Fibroblast of pulmonary artery (primary cell): ENCODE results near the gene ARHGDIA.

Source experiments
- DNase-seq: peaks from one replicate; pipeline ENCODE4 v3.0.0-alpha.2; 2010; ENCODE audit warnings: low read depth
- H3K4me3 ChIP-seq: replicated peaks from 2 replicates; pipeline ENCODE4 v1.5.1; 2011; ENCODE audit warnings: low read depth, mild to moderate bottlenecking, control low read depth, low read length, moderate library complexity
- TF ChIP-seq, protein P1 (sequence below): IDR thresholded peaks from 2 replicates; pipeline ENCODE4 v1.5.1; 2011; ENCODE audit warnings: mild to moderate bottlenecking, control low read depth, low read length, inconsistent platforms; ENCODE audit errors: missing control alignments

The ARHGDIA gene

DNA sequence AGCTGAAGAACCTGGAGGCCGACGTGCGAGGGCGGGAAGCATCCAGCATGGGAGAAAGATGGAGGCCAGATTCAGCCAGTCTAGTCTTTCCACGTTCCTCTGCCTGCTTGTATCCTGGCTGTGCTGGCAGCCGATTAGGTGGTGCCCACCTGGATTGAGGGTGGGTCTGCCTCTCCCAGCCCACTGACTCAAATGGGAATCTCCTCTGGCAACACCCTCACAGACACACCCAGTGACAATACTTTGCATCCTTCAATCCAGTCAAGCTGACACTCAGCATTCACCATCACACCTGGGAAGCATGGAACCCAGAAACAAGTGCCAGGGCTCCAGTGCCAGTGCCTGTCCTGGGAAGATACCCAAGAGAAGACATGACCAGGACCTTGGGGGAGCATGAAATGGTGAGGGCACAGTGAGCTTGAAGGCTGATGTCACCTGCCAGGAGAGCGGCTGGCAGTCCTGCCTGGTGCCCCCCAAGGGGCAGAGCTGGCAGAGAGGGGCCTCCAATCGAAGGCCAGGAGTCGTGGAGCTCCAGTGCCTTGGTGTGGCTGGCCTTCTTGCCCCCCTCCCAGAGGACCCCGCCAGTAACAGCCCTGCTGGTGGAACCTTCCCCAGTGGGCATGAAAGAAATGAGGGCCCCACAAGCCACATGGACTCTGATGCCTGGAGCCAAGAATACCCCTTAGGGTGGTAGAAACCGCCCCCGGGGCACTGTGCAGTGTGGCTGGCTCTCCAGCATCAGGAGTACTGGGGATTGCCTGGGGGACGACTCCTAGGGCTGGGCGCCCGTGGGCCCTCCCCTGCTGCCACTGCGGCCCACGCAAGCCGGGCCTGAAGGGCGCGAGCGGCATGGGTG lies 30.3 kb upstream of the ARHGDIA start:
- H3K4me3 ChIP-seq: no peak overlapping the region
- no peak for DNase-seq
- TF ChIP-seq, protein P1, sequence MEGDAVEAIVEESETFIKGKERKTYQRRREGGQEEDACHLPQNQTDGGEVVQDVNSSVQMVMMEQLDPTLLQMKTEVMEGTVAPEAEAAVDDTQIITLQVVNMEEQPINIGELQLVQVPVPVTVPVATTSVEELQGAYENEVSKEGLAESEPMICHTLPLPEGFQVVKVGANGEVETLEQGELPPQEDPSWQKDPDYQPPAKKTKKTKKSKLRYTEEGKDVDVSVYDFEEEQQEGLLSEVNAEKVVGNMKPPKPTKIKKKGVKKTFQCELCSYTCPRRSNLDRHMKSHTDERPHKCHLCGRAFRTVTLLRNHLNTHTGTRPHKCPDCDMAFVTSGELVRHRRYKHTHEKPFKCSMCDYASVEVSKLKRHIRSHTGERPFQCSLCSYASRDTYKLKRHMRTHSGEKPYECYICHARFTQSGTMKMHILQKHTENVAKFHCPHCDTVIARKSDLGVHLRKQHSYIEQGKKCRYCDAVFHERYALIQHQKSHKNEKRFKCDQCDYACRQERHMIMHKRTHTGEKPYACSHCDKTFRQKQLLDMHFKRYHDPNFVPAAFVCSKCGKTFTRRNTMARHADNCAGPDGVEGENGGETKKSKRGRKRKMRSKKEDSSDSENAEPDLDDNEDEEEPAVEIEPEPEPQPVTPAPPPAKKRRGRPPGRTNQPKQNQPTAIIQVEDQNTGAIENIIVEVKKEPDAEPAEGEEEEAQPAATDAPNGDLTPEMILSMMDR: no peak

DNA sequence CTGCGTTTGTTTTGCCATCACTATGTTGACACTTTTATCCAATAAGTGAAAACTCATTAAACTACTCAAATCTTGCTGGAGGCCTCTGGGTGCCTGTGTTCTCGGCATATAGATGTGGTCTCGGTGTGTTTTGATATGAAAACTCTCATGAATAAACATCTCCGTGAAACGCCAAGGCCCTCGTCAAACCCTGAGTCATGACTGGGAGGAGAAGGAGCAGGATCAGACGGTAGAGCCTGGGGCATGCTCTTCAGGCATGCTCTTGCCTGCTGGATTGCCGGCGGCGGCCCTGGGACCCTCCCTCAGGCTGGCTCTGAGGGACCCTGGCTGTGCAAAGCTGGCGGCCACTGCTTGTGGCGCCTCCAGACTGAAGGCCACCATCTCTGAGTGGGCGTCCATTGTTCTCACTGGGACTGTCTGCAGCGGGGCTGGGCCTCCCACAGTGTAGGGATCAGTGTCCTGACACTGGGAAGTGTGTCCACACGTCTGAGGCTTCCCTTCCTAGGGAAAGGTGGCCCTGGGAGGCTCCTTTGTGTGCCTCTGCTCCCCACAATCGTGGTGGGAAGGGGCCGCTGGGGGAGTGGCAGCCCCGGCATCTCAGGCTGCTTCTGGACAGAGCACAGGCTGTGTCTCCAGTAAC lies 29.2 kb upstream of the ARHGDIA start:
- no peak overlapping the region for H3K4me3 ChIP-seq
- DNase-seq: no peak
- TF ChIP-seq, protein P1: no peak

DNA sequence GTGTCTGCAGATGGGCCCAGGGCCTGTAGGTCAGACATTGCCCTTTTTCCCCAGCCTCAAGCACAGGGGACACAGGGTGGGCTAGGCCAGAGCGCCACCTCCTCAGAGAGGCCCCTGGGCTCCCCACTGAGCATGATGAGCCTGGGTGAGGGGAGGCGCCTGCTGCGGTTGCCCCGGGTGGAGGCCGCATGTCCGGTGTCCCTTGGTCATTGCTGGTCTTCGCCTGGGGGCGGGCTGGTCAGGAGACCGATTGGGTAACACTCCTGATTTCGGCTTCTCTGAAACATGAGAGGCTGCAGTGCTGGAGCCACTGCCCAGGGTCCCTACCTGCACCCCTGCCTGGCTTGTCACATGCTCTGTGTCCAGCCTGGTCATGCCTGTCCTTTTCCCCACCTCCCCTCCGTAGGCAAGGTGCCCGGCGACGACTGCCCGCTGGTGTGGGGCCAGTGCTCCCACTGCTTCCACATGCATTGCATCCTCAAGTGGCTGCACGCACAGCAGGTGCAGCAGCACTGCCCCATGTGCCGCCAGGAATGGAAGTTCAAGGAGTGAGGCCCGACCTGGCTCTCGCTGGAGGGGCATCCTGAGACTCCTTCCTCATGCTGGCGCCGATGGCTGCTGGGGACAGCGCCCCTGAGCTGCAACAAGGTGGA lies 28.5 kb upstream of the ARHGDIA start:
- H3K4me3 ChIP-seq: no peak overlapping the region
- no peak for DNase-seq
- TF ChIP-seq, protein P1: no peak

DNA sequence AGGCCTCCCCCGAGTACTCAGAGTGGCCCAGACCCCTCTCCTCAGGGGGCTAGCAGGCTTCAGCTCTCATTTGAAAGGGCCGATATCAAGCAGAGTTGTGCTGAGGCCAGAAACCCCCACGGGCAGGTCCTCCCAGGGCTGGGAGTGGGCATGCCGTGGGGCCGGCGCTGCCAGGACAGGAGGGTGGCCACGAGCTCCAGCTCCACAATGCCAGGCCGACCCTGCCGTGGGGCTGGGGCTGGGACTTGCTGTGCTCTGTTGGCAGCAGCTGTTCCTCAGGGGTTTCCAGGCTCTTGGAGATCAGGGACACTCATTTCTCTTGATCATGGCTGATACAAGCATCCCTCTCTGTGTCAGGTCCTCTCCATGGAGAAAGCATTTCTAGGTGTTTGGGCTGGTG lies 27.7 kb upstream of the ARHGDIA start:
- TF ChIP-seq, protein P1: no peak
- no peak overlapping the region for H3K4me3 ChIP-seq
- DNase-seq: no peak

DNA sequence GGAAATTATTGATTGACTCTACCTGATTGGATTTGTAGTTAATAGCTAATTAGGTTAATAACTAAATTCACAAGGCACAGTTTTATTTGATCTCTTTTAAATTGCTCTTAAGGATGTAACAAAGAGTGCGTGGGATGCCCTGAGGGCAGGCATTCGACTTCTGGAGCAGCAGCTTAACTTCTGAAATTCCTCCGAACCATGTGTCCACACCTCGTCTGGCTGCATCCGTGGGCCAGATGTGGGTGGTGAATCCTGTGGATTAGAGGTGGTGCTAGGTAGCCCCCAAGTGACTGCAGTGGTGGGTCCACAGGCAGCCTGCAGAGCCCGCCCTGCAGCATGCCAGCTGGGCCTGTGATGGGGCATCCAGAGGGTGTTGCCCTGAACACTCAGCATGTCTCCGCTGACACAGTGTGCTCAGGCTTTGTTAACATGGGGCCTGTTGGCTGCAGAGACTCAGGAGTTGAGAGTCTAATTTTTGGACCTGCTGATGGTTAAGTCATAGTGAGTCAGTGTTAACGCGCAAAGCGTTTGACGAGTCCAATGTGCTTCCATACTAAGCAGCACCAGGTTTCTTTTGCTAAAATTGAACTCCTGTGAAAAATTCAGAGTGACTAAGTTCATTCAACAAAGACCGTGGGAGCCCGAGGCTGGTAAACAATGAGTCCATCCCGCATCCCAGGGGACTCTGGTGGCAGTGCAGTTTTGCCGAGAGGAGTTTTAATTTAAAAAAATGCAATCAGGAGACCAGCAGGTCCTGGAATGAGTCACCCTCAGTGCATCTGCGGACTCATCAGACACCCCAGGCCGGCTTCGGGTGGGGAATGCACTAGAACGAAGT lies 27.1 kb upstream of the ARHGDIA start:
- peak; percentile 62 for DNase-seq
- no peak overlapping the region for H3K4me3 ChIP-seq
- TF ChIP-seq, protein P1: no peak

DNA sequence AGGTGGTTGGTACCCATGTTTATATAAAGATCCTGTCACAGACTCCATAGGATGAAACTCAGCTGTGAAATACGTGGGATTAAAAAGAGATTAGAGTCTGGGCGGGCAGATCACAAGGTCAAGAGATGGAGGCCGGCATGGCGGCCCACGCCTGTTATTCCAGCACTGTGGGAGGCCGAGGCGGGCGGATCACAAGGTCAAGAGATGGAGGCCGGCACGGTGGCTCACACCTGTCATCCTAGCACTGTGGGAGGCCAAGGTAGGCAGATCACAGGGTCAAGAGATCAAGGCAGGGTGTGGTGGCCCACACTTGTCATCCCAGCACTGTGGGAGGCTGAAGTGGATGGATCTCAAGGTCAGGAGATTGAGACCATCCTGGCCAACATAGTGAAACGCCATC lies 24.3 kb upstream of the ARHGDIA start:
- H3K4me3 ChIP-seq: no peak overlapping the region
- DNase-seq: no peak
- TF ChIP-seq, protein P1: no peak
